ENCODE data around the gene ELL2. TPM values are rescaled to one million over a fixed set of nuclear protein-coding genes. Genes with fewer than 3 reads are reported as not detected.

ELL2 gene
- total and polyA plus RNA-seq, 4 donors = 12.3 to 79.6 (median 49.0) TPM

- H3K4me3 ChIP-seq = no peak overlapping the region
- peaks cover 0 to 14% (median 1%) of the 10 kb centered on the region in 4 donors for H3K36me3 ChIP-seq (ENCODE audit: control insufficient read depth in 4 of 4, insufficient read depth in 4 of 4, low read length in 4 of 4)
- peaks cover 0 to 17% (median 0%) of the 10 kb centered on the region in 5 donors for H3K4me1 ChIP-seq (ENCODE audit: control insufficient read depth in 5 of 5, insufficient read depth in 5 of 5, low read length in 5 of 5)
- no peaks in the 10 kb centered on the region for H3K27me3 ChIP-seq (ENCODE audit: control insufficient read depth in 3 of 3, insufficient read depth in 3 of 3, low read length in 2 of 3)
- no peak overlapping the region for H3K27ac ChIP-seq (ENCODE audit: low read depth in 1 of 2, low read length in 1 of 2)
- DNase-seq (no peak), ATAC-seq (ENCODE audit: insufficient read depth, low FRiP score) (no peak)
- no peak overlapping the region for H3K9ac ChIP-seq (ENCODE audit: insufficient read depth in 1 of 2, low read length in 2 of 2)
- no peak for TF ChIP-seq CTCF (IDR thresholded peaks at IDR 0.05; ENCODE audit: control extremely low read depth, extremely low read depth)
- peaks cover 0 to 2% (median 0%) of the 10 kb centered on the region in 4 donors for H3K9me3 ChIP-seq (ENCODE audit: control insufficient read depth in 4 of 4, insufficient read depth in 3 of 4, low read length in 3 of 4)
- 58 to 84% methylated on average over 4 of the region's 4 CpGs for WGBS, 2 donors
Measured at GRCh38 chr5:95916687-95917085, 45.0 kb downstream of the ELL2 start.

GRCh38 chr5:95915999-95916686, 45.5 kb downstream of the ELL2 start:
- H3K27ac ChIP-seq (ENCODE audit: low read depth in 1 of 2, low read length in 1 of 2) = peak overlapping the region in 1 of 2 donors; percentile 33
- H3K27me3 ChIP-seq (ENCODE audit: control insufficient read depth in 3 of 3, insufficient read depth in 3 of 3, low read length in 2 of 3) = no peaks in the 10 kb centered on the region
- no peaks in the 10 kb centered on the region for H3K9me3 ChIP-seq (ENCODE audit: control insufficient read depth in 4 of 4, insufficient read depth in 3 of 4, low read length in 3 of 4)
- H3K4me1 ChIP-seq (ENCODE audit: control insufficient read depth in 5 of 5, insufficient read depth in 5 of 5, low read length in 5 of 5) = peaks cover 0 to 17% (median 0%) of the 10 kb centered on the region in 5 donors
- H3K36me3 ChIP-seq (ENCODE audit: control insufficient read depth in 4 of 4, insufficient read depth in 4 of 4, low read length in 4 of 4) = peaks cover 0 to 17% (median 1%) of the 10 kb centered on the region in 4 donors
- ATAC-seq (ENCODE audit: insufficient read depth, low FRiP score) = no peak
- no peak overlapping the region for H3K9ac ChIP-seq (ENCODE audit: insufficient read depth in 1 of 2, low read length in 2 of 2)
- no peak overlapping the region for H3K4me3 ChIP-seq
- TF ChIP-seq CTCF (IDR thresholded peaks at IDR 0.05; ENCODE audit: control extremely low read depth, extremely low read depth) = no peak
- 22 to 62% methylated on average over 3 of the region's 3 CpGs for WGBS, 2 donors
- DNase-seq = no peak

- WGBS, 2 donors = 81 to 91% methylated on average over 6 of the region's 6 CpGs
- peaks cover 0 to 20% (median 2%) of the 10 kb centered on the region in 4 donors for H3K36me3 ChIP-seq (ENCODE audit: control insufficient read depth in 4 of 4, insufficient read depth in 4 of 4, low read length in 4 of 4)
- H3K9ac ChIP-seq (ENCODE audit: insufficient read depth in 1 of 2, low read length in 2 of 2) = no peak overlapping the region
- no peaks in the 10 kb centered on the region for H3K9me3 ChIP-seq (ENCODE audit: control insufficient read depth in 4 of 4, insufficient read depth in 3 of 4, low read length in 3 of 4)
- H3K4me3 ChIP-seq = no peak overlapping the region
- no peak for ATAC-seq (ENCODE audit: insufficient read depth, low FRiP score)
- no peak for DNase-seq
- TF ChIP-seq CTCF (IDR thresholded peaks at IDR 0.05; ENCODE audit: control extremely low read depth, extremely low read depth) = no peak
- no peaks in the 10 kb centered on the region for H3K27me3 ChIP-seq (ENCODE audit: control insufficient read depth in 3 of 3, insufficient read depth in 3 of 3, low read length in 2 of 3)
- H3K4me1 ChIP-seq (ENCODE audit: control insufficient read depth in 5 of 5, insufficient read depth in 5 of 5, low read length in 5 of 5) = peaks cover 0 to 20% (median 0%) of the 10 kb centered on the region in 5 donors
- no peak overlapping the region for H3K27ac ChIP-seq (ENCODE audit: low read depth in 1 of 2, low read length in 1 of 2)
Measured at GRCh38 chr5:95913663-95914062, 48.0 kb downstream of the ELL2 start.
